OCI-LY1 (cell line): ENCODE results near the gene FAAP100.

Source experiments
- EZH2 ChIP-seq: fragments of 200-600 bp; sonication (generic), shearing (Covaris generic); IDR thresholded peaks from 2 replicates; pipeline ENCODE4 v1.8.0; 2017; ENCODE audit warnings: borderline replicate concordance, mixed run types, mild to moderate bottlenecking, antibody characterized with exemption, low read length, moderate library complexity, mixed read lengths
- TF ChIP-seq, protein P1 (sequence below): fragments of 200-600 bp; sonication (generic), shearing (Covaris generic); IDR thresholded peaks from 2 replicates; pipeline ENCODE4 v1.5.1; 2017; ENCODE audit warnings: mild to moderate bottlenecking, antibody characterized with exemption, low read length, moderate library complexity, mixed read lengths

DNA sequence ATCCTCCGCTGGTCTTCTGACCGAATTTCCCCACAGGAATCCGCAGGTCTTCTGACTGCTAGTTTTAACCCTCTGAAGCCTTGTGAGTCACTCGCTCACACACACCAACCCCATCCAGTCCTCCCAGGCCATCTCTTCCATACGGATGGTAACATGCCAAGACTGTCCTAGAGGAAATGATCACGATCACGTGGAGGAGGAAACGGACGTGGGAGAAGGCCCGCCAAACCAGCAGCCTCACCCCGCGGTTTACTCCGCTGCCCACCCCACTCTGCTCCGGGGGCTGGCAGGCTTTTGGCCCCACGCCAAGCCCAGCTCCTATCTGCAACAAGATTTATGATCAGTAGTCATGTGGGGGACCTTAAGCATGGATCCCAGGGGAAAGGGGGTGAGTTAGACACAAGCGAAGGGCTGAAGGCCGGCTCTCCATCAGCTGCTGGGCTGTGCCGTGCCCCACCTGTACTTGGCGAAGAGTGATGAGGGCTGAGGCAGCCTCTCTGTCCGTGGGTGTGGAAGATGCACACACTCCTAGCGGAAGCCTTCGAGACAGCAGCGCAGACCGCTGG is 1.5 kb upstream of the FAAP100 start:
- TF ChIP-seq, protein P1, sequence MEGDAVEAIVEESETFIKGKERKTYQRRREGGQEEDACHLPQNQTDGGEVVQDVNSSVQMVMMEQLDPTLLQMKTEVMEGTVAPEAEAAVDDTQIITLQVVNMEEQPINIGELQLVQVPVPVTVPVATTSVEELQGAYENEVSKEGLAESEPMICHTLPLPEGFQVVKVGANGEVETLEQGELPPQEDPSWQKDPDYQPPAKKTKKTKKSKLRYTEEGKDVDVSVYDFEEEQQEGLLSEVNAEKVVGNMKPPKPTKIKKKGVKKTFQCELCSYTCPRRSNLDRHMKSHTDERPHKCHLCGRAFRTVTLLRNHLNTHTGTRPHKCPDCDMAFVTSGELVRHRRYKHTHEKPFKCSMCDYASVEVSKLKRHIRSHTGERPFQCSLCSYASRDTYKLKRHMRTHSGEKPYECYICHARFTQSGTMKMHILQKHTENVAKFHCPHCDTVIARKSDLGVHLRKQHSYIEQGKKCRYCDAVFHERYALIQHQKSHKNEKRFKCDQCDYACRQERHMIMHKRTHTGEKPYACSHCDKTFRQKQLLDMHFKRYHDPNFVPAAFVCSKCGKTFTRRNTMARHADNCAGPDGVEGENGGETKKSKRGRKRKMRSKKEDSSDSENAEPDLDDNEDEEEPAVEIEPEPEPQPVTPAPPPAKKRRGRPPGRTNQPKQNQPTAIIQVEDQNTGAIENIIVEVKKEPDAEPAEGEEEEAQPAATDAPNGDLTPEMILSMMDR: no peak
- TF ChIP-seq EZH2: no peak
